CD4-positive, alpha-beta T cell treated with Interferon gamma for 1 hour (primary cell): ENCODE results near the gene SMIM43.

Experiments used
- DNase-seq: peaks from one replicate; pipeline ENCODE4 v3.0.0-alpha.2; 2020

SMIM43 gene

DNA sequence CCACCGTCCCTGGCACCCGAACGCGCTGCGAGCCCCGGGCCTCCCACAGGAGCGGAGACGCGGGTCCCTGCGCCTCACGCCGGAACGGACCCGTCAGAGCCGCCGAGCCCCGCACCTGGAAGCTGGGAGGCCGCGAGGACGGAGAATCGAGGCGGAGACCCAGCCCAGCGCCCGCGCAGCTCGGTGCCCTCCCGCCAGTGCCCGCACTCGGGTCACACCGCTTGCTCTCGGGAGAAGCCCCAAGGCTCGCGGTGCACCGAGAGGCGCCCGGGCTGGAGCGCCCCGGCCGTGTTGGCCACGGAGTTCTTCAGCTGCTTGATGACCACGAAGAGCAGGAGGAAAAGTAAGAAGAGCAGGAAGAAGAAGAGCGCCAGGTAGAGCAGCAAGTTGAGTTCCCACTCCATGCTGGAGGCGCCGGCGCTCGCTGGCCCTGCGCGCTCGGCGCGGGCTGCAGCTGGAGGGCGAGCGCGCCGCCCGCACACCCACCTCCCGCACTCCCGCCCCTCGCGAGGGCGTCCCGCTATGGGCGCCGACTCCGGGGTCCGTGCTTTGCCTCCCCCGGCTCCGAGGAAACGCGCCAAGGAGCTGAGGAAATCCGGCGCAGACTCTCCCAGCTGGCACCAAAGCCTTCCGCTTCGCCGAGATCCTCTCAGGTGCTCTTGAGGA, at the start of gene SMIM43:
Gene SMIM43, minus strand, starts transcription at position 463 of the 666 bp plus-strand sequence. Its CDS starts 59 bp downstream, at position 404.
- no peak for DNase-seq

DNA sequence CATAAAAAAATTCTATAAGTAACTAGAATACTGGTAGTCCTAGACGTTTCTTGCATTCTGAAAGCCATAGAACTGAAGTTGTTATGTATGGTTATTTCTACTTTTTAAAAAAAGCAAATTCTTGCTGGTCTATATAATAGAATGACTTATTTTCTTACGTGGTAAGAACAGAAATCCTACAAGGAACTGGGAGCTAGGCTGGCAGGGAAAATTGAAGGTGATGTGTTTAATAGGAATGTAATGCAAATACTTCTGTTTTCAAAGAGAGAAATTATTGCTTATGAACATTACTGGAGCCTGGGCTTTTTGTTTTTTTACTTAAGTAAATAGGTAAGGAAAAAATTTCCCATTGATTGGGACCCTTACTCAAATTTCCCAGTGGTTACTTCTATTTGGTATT, 49.8 kb upstream of the SMIM43 start:
- DNase-seq: no peak

DNA sequence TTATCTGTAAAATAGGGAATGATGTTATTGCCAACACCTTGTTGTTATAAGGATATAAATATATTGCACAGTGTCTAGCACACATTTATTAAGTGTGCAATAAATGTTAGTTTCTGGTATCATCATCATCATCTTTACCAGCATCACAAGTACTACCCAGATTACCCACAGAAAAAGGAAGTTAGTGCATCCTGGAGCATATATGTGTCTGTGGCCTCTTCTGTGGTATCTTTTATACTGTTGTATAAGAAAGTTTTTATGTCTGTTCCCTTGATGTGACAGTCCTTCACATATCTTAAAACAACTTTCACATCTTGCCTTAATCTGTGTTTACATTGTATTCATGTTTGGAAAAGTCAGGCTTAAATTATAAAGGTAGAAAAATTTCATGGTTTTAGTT, 46.2 kb upstream of the SMIM43 start:
- DNase-seq: no peak

DNA sequence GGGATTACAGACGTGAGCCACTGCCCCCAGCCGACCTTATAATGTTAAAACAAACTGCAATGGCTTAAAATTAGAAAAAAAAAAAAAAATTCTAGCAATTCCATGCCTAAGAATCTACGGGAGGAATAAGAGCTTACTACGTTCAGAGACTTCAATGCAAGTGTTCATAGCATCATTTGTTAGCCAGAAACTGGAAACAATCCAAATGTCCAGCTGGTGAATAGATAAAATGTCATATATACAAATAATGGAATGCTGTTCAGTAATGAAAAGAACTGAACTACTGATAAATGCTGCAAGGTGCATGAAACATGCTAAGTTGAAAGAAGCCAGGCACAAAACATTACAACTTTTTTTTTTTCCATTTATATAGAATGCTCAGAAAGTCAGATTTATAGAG, 41.4 kb upstream of the SMIM43 start:
- no peak for DNase-seq

DNA sequence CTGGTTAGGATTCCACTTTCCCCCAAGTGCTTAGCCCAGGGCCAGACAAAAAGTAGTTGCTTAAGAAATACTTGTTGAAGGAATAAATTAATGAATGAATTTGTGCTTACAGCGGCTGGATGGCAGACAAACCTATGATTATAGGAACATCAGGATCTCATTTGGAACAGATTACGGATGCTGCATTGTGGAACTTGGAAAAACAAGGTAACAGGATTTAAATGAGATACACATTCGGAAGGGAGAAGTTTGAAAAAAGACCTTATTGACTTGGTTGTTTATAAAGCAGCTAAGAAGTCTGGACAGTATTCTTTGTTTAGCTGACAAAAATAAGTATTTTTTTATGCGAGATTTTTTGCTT, 36.7 kb upstream of the SMIM43 start:
- DNase-seq: no peak

DNA sequence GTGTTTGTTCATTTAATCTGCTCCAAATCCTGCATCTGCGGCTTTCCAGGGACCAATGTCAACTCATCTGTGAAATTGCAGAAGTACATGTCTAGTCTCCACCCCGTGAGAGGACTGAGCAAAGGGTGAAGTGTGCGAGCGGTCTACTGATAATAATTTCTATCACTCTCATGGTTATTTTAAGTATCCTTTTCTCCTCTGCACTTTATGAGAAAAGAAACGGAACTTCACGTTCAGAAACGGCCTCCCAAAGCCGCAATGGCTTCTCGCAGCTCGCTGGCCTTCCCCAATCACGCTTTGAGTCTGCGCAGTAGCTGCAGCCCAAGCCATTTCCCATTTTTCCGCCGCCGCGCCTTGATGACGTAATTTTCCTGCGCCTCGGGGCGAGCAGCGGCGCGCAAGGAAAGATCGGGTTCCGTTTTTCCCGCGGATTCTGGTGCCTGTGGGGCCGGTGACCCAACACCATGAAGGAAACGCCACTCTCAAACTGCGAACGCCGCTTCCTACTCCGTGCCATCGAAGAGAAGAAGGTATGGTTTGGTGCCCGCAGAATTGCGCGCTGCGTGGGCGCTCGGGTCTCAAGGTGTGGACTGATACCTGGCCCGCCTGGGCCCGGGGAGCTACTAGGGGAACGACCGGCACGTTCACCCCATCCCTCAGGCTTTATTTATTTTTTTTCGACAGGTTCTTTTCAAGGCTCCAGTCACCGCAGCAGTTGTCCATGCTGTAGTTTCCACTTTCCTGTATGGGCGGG, 36.2 kb upstream of the SMIM43 start, which contains the start of gene EXOSC9:
Gene EXOSC9, plus strand, starts transcription at position 363 of the 754 bp plus-strand sequence. Its CDS starts 102 bp downstream, at position 465.
- DNase-seq: peak; percentile 90

DNA sequence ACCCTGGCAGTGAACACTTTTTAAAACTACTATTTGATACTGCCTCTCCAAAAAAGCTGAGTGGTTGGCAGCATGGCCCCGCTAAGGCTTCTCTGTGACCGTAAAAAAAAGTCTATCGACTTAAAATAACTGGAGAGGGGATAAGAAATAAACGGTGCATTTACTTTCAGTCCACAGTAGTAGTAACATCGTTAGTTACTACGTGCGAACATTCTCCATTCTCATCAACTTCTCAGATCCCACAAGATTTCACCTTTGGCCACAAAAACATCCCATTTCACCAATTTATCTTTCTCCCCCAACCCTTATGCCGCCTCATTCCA, 35.6 kb upstream of the SMIM43 start:
- DNase-seq: no peak

DNA sequence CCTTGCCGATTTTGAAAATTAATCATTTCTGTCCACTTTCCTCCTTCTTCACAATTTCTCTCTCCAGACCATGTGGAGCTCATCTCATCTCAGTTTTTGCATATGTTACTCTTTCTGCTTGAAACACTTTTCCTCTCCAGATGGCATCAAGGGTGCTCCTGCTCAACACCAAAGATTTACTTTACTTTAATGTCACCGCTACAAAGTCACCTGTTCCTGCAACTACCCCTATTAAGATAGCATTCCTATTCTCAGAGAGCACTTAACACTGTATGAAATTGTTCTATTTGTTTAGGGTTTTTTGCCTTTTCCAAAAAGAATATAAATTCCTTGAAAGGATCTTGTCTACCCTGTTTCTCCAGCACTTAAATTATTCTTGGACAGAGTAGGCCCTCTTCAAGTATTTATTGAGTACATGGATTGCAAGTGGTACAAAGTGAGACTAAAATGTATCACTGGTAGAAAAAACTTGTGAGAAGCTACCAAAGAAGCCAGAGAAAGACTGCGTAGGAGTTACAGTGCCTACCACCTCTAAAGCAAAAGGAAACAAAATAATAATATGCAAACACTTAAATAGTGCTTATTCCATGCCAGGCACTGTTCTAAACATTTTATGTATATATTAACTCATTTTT, 35.0 kb upstream of the SMIM43 start:
- DNase-seq: no peak

DNA sequence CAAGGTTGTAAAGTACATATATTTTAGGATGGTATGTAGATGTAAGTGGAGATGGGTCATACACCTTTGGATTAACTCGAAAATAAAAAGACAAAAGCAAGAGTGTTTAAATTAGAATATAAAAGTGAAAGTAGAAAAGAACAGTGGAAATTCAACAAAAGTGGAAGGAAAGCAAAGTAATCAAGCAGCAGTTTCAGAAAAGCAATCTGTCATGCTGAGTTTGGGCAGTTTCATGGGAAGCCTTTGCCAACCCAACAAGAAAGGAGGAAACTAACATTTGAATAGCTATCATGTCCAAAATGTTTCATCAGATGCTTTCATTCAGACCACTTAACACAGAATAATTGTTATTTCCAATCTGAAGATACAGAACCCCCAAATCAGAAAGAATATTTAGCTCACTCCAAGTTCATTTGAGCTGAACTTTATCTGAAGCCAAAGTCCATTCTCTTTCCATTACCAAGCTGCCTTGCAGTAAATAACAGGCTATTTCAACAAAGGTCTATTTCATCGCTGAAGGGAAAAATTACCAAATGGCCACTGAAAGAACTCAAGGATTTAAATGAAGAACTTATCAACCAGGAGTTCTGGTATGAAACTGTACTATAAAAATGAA, 34.4 kb upstream of the SMIM43 start:
- DNase-seq: no peak

DNA sequence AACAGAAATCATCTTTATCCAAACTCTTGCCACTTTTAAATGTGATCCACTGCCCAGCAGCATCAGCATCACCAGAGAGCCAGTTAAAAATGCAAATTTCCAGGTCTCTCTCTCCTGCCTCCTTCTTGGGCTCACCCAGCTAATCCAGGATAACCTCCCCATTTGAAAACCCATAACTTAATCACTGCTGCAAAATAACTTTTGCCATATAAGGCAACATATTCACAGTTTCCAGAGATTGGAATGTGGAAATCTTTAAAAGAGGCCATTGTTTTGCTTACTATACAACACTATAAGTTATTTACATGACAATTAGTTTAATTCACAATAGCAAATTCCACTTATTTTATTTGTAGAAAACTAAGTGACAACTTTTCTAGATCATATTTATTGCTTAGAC, 31.3 kb upstream of the SMIM43 start:
- no peak for DNase-seq

DNA sequence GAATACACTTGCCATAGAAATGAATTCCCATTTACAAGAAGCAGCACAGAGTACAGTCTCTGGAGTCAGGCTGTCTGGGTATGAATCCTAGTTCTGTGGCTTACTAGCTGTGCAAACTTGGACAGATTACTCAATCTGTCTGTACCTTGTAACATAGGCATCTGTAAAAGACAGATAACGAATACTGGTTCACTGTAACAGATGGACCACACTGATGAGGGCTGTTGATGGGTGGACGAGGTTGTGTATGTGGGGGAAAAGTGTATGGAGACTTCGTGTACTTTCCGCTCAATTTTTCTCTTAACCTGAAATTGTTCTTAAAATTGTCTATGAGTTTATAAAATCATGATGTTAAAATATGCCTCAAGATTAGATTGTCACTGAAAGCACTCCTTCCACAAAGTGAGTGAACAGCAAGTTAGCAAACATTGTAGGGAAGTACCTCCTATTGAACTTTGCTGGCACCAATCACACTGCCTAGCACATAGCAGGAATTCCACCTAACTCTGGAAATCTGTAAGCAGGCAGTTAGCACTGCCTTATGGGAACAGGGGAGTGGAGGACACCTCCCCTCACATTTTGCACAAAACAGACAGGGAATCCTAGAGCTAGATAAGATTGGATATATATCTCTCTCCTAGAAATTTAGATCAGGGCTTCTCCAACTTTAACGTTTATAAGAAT, 29.7 kb upstream of the SMIM43 start:
- no peak for DNase-seq

DNA sequence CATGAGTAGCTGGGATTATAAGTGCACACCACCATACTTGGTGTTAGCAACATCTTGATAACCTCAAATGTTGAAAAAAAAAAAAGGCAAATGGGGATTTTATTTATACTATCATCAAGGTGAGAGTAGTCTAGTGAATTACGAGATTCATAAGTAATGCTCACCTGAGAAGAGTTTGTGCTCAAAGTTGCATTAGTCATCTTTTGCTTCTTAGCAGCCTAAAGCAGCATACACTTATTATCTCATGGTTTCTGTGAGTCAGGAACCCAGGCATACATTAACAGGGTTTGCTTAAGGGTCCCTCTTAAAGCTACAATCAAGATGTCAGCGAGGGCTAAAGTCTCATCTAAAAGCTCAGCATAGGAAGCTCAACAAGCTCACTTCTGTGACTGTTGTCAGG, 28.0 kb upstream of the SMIM43 start:
- DNase-seq: no peak

DNA sequence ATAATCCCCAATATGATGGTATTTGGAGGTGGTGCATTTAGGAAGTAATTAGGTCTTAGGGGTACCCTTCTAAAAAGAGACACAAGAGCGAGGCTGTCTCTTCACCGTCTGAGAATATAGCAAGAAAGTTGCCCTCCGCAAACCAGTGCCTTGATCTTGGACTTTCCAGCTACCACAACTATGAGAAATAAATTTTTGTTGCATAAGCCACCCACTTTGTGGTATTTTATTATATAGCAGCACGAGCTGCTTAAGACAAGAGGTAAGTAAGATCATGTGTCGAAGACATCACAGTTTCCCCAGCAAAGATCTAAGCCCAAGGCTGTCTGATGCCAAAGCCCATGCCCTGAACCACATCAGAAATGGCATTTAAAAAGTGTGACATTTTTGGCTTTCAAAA, 26.5 kb upstream of the SMIM43 start:
- no peak for DNase-seq

DNA sequence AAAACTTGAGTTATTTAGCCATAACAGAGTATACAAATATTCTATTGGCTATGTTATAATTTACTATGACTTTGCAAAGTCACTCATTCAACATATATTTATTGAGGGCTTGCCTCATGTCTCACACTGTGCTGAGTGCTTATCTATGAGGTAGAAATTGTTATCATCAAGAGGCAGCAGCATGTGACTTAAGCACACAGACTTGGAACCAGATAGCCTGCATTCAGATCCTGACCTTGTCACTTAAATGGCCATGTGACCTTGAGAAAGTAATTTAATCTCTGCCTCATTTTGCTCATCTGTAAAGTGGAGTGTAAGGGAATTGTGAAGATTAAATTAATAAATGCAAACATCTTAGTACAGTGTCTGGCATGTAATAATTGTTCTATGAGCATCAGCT, 26.0 kb upstream of the SMIM43 start:
- DNase-seq: no peak

DNA sequence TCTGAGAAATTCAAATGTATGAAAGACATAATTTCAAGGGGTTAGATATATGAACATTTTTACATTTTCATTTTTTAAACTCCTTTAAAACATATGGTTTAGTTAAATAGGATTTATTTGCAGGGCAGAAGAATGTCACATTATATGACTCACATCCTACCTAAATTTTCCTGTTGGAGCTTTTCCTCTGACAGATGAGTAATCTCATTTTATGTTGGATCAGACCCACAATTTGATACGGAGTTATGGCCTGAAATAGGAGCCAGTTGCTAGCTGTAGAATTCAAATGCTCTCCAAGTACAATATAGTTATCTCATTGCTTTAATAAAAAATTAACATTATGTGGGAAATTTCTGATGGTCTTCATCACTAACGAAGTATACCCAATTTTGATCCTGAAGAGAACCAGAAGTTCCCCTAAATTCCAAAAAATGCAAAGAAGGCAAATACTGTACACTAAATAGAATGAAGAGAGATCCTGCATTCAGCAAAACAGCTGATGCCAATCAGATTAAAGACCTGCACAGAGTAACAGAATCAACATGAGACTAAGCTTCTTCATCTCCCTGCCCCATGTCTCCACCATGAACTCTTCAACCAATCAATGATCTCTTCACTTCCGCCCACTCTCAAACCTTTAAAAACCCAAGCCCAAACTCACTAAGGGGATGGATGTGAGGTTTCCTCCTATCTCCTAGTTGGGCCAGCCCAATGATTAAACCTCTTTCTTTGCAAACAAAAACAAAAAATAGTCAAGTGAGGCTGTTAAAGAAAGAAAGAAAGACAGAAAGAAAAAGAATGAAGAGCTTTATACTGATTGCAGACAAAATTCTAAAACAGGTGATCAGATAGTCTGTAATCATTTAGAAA, 25.2 kb upstream of the SMIM43 start:
- no peak for DNase-seq

DNA sequence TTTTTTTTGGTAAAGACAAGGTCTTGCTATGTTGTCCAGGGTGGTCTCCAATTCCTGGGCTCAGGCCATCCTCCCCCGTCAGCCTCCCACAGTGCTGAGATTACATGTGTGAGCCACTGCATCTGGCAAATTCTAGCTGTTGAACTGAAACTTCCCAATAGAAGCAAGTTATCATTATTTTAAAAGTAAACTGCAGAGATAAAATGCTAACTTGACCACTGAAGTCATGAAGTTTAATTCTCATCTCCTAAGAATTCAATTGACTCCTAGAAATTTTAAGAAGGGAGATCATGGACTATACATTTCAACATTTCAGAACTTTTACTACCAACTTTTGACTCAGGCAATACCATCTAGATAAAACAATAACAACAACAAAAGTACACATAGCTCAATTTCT, 24.5 kb upstream of the SMIM43 start:
- no peak for DNase-seq

DNA sequence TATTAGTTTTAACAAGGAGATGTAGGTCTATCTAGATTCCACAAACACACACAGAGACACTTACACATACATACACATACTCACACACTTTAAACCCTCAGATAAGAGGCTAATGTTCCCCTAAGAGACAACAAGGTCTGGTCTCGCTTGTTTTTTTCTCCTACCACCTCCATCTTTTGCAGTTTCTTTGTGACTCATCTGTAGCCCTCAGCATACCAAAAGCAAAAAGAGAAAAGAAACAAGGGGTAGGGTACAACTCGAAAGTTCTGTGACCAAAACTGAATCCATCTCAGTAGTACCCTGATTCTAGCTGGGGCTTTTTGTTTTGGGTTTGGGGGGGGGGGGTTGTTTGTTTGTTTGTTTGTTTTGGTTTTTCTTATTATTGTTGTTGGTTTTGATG, 23.9 kb upstream of the SMIM43 start:
- no peak for DNase-seq

DNA sequence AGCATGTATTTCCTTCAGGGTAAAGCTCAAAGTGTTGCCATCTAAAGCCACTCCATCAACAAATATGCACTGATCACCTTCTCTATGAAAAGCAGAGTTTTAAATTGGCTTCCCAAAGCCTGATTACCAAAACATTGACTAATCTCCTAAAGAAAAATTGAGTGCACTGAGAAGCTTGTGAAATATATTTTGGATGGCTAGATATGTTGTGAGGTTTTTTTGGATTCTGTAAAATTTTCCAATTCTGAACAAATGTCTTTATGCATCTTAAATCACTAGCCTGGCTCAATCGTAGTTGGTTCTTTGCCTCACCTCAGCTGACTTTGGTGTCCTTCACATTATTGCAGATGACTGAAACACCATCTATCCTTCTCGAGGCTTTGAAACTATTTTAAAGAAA, 21.3 kb upstream of the SMIM43 start:
- no peak for DNase-seq

DNA sequence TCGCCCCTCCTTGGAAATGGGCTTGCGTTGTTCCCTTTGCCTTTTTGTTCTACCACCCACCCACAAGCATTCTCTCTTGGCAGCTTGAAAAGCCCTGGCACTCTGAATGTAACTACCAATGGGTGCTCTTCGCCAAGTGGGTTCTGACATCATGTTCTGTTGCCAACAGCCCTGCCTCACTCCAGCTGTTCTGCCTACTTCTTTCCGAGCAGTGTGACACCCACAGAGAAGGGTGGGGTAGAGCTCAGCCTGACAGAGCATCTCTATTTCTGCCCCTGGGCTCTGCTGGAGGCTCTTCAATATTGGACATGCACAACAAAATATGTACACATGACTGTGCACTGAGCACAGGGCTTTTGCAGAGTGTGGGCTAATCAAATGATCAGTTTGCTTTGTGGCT, 20.5 kb upstream of the SMIM43 start:
- no peak for DNase-seq

DNA sequence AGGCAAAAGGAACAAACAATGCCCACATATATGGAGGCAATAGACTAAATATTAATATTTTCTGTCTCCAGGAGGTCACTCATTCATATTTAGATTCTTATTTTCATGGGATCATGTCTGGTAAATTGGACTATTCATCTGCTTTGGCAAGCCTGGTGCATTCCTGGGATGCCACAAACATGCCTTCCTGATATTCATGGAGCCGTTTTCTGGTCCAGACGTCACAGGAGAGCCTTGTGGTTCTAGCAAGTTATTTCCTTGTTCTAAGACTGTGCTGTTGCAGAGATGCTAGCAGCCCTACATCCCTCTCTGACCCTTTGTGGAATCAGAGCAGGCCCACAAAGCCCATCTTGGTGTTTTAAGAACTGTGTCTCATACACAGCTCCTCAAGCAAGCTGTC, 20.0 kb upstream of the SMIM43 start:
- DNase-seq: no peak

DNA sequence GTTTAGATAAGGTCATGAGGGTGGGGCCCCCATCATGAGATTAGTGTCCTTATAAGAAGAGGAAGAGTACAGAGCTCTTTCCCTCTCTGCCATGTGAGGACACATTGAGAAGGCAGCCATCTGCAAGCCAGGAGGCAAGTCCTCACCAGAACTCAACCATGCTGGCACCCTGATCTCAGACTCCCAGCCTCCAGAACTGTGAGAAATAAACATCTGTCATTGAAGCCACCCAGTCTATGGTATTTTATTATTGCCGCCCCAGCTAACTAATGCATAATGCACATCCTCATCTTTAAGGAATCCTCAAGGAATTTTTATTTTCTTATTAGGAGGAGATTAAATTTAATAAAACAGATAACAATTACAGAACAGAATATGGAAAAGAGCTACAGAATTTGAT, 19.4 kb upstream of the SMIM43 start:
- DNase-seq: no peak

DNA sequence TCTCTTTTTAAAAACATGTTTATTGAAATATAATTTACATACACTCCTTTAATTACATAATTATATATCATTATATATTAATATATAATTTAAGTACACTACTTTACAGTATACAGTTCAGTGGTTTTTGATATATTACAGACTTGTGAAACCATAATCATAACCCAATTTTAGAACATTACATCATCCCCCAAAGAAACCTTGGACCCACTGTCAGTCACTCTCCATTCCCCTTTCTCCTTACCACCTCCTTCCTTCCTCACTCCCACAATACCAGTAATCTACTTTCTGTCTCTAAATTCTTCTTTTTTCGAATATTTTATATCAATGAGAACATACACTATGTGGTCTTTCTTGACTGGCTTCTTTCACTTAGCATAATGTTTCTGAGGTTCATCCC, 18.2 kb upstream of the SMIM43 start:
- no peak for DNase-seq
